NCI-H2227 treated with DMSO at 0.1 percent for 48 hours (cell line): ENCODE measurements around the gene NEUROD6.

ENCODE experiments used
- DNase-seq: peaks from one replicate; lab custom pipeline; 2025; lab: John Stamatoyannopoulos, UW

The NEUROD6 gene

GRCh38 chr7:31333291-31333690 is 7.2 kb downstream of the NEUROD6 start:
- DNase-seq = no peak

GRCh38 chr7:31327071-31327470 is 13.5 kb downstream of the NEUROD6 start:
- no peak for DNase-seq

DNA sequence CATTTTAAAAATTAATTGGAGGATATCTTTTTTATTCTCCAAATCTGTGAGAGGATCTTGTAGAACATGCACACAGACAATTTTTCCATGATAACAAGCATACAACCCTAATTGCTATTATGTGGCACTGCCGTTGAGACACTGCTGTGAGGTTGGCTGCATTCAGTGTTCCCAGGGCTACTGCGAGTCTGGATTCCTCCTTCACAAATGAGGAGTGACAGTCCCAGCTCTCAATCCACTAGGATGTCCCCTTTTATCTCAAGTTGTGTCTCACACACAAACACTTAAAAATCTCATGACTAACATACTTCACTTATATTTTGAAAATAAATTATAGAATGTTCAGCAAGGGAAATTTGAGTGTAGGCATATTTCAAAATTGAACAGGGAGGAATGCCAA is 14.1 kb downstream of the NEUROD6 start:
- DNase-seq = no peak

GRCh38 chr7:31323101-31323500 is 17.4 kb downstream of the NEUROD6 start:
- DNase-seq = no peak

DNA sequence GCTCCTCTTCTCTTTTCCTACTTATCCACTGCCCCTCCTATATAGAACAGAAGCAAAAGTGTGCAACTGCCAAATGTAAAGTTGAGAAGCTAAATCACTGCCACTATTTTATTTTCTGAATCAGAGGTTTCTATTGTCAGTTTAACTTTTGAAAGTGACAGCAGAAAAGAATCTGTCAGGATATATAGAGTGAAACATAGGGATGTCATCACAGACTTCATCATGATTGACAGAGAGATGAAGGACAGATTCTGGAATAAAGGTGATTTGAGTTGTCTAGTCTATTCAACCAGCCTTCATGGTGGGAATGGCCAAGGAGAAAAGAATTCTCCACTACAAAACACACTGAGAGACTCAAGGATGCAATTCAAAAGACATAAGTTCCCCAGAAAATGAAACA is 19.9 kb downstream of the NEUROD6 start:
- no peak for DNase-seq

DNA sequence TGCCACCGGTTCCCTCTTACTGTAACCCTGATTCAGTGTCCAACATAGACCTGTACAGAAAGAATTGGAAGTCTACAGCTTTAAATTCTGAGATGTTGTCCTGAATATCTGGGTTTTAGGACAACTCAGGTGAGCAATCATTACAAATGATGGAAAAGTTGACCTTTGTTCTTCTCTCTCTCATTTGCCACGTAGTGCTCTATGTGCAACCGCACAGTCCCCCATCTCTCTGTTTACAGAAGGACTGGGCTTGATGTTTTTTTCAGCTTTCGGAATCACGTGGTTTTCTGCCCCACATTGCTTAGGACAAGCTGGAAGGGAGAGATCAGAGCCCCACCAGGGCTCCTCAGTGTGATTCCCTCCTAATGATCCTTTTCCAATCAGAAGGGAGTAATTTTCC is 22.2 kb downstream of the NEUROD6 start:
- no peak for DNase-seq

DNA sequence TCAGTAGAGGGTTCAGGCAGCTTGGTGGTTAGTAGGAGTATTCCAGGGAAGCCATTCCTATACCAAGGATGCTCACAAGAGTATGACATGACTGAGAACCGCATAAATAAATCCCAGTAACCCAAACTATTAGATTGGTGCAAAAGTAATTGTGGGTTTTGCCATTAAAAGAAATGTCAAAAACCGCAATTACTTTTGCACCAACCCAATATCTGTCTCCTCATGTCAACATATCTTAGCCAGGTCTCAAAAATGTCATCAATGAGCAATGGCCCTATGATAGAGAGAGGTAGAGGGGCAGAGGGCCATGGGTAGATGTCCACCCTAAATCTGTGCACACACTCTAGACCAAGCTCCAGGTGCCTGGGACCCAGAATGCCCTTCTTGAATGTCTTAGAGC is 23.6 kb downstream of the NEUROD6 start:
- DNase-seq = no peak

- DNase-seq = no peak
These were observed 24.8 kb downstream of the NEUROD6 start for GRCh38 chr7:31315758-31316157.

DNA sequence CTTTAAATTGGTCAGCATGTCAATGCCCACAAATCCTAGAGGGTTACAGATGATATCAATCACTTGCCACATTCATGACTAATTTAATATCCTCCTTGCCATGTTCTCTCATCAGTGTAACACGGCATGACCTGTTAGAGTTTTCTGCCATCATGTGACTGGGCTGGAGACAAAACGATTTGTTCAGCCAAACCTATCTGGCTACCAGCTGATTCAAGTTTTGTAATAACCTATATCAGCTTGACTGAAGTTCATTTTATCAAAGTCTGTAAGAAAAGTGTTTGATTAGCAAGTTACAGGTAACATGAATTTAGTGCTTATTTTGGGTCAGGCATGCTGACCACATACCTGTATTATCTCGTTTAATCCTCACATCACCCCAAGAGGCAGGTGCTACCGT is 25.7 kb downstream of the NEUROD6 start:
- no peak for DNase-seq

DNA sequence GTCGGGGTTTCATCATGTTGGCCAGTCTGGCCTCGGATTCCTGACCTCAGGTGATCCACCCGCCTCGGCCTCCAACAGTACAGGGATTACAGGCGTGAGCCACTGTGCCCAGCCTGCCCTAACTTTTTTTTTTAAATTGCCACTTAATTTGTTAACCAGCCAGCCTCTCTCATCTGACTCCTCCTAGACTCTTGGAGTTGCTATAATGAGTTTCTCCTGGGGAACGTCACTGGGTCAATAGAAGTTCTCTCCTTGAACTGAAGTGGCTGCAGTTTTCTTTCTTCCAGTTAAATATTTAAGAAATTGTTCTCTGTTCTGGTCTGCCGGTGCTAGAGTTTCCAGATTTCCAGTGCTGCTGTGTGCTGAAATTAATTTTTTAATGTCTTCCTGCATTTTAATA is 27.6 kb downstream of the NEUROD6 start:
- DNase-seq = no peak

- no peak for DNase-seq
These were observed 29.0 kb downstream of the NEUROD6 start for GRCh38 chr7:31311552-31311951.

GRCh38 chr7:31310321-31310935 is 30.1 kb downstream of the NEUROD6 start:
- no peak for DNase-seq

DNA sequence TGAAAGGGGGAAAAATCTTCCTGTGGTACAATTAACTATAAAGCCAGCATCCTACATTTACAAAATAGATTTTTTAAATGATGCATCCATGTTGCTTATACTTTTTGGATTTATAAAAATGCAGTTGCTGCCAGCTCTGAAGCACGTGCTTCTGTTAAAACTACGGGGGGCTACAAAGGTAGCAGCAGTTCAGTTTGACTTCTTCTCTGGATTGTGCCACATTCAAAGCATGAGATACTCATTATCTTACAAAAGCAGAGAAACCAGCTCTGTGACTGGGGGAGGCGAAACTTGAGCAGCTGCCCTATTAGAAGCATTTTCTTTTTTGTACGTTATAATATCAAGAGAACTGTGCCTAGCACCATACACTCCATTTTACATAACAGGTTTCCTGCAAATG is 31.1 kb downstream of the NEUROD6 start:
- DNase-seq = peak; percentile 37

- no peak for DNase-seq
These were observed 31.9 kb downstream of the NEUROD6 start for GRCh38 chr7:31308652-31309051.

- peak; percentile 12 for DNase-seq
These were observed 32.6 kb downstream of the NEUROD6 start for GRCh38 chr7:31307972-31308371.

DNA sequence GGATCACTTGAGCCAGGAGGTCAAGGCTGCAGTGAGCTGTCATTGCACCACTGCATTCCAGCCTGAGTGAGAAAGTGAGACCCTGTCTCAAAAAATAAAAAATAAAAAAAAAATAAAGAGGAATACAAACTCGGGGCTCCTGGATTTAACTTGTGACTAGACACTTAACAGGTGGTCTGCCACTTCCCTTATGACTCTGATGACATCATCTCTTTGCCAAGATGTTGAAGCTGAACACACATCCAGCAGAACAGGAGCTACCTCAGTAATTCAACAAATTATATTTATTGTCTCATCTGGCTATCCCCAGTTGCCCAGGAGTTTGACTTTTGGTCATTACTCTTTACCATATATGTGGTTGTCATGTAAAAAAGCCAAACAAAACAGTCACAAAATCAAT is 35.3 kb downstream of the NEUROD6 start:
- DNase-seq = no peak

GRCh38 chr7:31304446-31304845 is 36.1 kb downstream of the NEUROD6 start:
- no peak for DNase-seq

DNA sequence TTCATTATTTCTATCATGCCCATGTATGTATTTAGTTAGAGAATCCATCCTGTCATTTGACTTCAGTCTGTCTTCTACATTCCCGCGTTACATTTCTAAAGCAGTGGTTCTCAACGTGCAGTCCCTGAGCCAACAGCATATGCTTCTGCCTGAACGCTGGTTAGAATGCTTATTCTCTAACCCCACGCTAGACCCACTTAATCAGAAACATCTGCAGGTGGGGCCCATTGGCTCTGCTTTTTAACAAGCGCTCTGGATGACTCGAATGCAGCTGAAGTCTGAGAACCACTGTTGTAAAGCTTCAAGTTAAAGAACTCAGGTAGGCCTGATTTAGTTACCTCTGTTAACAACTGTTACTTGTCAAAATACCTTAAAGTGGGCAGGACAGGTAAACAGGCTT is 38.2 kb downstream of the NEUROD6 start:
- DNase-seq = no peak

- DNase-seq = no peak
These were observed 41.2 kb downstream of the NEUROD6 start for GRCh38 chr7:31299336-31299735.

DNA sequence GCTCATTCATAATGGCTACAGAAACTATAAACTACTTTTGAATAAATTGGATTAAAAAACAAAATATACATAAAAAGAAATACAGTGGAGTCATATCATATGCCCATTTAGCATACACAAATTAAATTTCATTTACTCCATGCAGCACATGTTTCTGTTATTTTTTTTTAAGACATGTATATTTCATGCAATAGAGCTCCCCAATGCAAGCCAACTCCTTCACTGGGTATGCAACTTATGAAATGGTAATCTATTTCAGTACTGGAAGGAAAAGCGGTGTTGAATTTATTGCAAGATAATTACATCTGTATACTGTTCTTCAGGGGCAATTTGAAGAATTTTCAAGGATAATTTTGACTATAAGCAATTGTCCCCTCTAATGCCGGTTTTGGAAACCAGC is 49.9 kb downstream of the NEUROD6 start:
- DNase-seq = no peak
